Measurements from ENCODE around the gene ZNF614. TPM values are rescaled to one million over a fixed set of nuclear protein-coding genes. Genes with fewer than 3 reads are reported as not detected.
A peak's percentile ranks its signal among the peaks of the same experiment; 100 is the strongest.
"Not testable (repeated sequence)": the region's sequence is repeated elsewhere in the genome, so short reads cannot be mapped to it uniquely, and the experiment has no call there.

The ZNF614 gene
- polyA plus RNA-seq (ENCODE audit: insufficient read length in 4 of 4): 10 to 100 TPM; 15.5 to 19.4 (median 17.5) TPM

DNA sequence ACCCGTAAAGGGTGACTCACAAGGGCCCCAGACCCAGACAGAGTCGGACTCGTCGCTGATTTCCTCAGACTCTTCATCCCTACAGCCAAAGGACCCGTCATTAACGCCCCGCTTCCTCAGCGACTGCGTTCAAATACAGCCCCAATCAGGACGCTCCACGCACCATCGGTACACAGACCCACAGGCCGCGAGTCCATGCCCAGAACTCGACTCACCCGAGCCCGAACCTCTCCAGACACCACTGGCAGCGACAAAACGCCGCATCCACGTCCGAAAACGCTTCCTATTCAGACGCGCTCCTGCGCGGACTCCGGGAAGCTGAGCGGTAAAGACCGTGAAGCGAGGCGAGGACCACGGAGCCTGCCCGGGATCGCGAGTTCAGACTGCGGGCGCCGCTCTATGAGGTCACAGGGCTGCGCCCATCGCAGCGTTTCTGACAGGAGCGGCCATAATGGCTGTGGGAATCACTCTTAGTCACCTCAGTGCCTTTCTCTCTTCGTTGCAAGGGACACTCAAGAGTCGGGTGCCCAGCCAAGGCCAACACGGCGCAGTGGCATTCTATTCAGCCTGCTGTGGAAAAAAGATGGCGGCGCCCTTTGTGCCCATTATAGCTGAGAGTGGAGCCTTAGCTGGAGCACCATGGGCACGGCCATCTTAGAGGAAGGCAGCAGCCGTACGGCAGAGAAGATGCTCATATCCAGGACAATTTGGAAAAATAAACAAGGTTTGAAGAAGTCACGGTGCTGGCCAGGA is at the start of gene ZNF614:
Gene ZNF614 (minus strand): TSS at position 353 of the 753 bp plus-strand sequence. CDS start 2,634 bp downstream, outside the sequence.
- peak; percentile 81 to 90 (median 86) for DNase-seq (ENCODE audit: low read depth in 4 of 4, low spot score in 3 of 4)

DNA sequence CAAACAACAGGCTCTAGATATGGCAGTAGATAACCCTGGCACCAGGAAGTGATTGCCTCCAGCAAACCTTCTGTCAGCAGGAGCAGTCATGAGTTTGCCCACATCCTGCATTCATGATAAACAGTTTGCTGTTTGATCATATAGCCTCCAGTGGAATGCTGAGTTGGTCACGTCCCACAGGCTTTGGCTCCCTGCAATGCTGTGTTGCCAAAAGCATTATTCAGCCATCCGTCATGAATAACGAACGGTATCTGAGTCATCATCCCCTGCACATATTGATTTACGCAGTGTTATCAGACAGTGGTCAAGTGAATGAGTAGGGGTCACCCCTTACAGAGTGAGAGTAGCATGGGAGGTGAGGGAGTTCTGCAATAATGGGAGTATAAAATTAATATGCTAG is 42.3 kb upstream of the ZNF614 start:
- DNase-seq (ENCODE audit: low read depth in 4 of 4, low spot score in 3 of 4): no peak

DNA sequence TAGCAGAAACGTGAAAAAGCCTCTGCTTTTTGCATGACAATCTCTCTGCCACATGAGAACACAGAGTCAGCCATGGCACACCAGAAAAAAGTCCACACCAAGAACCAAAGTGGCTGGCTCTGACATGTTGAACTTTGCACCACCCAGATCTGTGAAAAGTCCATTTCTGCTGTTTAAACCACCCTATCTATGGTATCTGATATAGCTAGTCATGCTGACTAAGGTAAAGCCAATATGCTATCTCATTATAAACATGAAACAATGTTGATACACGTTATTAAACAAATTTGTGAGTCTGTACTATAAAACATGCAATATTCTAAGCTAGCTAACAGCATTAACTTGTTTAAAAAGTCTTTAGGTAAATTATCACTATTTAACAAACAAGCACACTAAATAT is 41.5 kb upstream of the ZNF614 start:
- DNase-seq (ENCODE audit: low read depth in 4 of 4, low spot score in 3 of 4): no peak

DNA sequence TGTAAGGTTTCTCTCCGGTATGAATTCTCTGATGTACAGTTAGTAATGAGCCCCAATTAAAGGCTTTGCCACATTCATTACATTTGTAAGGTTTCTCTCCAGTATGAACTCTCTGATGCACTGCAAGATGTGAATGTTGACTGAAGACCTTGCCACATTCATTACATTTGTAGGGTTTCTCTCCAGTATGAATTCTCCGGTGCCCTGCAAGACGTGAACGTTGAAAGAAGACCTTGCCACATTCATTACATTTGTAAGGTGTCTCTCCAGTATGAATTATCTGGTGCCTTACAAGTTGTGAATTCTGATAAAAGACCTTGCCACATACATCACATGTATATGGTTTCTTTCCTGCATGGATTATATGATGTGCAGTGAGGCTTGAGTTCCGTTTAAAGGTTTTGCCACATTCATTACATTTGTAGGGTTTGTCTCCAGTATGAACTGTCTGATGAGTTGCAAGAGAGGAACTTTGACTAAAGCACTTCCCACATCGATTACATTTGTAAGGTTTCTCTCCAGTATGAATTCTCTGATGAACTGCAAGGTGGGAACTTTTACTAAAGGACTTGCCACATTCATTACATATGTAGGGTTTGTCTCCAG is 38.2 kb upstream of the ZNF614 start:
- no peak for DNase-seq (ENCODE audit: low read depth in 4 of 4, low spot score in 3 of 4)

DNA sequence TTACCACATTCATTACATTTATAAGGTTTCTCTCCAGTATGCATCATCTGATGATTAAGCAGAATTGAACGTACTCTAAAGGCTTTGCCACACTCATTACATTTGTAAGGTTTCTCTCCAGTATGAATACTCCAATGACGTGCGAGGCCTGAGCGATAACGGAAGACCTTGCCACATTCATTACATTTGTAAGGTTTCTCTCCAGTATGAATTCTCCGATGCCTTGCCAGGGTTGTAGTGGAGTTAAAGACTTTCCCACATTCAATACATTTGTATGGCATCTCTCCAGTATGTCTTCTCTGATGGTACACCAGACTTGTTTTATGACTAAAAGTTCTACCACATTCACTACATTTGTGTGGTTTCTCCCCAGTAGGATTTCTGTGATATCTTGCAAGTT is 37.2 kb upstream of the ZNF614 start:
- DNase-seq (ENCODE audit: low read depth in 4 of 4, low spot score in 3 of 4): no peak

DNA sequence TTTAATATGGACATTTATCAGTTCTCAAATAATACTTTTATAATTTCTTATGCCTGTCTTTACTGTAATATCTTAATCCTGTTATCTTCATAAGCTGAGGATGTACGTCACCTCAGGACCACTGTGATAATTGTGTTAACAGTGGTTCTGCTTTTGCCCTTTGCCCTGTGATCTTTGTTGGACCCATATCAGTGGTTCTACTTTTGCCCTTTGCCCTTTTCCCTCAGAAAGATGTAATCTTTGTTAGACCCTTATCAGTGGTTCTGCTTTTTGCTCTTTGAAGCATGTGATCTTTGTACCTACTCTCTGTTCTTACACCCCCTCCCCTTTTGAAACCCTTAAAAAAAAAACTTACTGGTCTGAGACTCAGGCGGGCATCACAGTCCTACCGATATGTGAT is 28.3 kb upstream of the ZNF614 start:
- DNase-seq (ENCODE audit: low read depth in 4 of 4, low spot score in 3 of 4): not testable (repeated sequence)

DNA sequence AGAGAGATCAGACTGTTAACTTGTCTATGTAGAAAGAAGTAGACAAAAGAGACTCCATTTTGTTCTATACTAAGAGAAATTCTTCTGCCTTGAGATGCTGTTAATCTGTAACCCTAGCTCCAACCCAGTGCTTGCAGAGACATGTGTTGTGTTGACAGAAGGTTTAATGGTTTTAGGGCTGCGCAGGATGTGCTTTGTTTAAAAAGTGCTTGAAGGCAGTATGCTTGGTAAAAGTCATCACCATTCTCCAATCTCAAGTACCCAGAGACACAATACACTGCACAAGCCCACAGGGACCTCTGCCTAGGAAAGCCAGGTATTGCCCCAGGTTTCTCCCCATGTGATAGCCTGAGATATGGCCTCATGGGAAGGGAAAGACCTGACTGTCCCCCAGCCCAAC is 23.6 kb upstream of the ZNF614 start:
- DNase-seq (ENCODE audit: low read depth in 4 of 4, low spot score in 3 of 4): not testable (repeated sequence)

DNA sequence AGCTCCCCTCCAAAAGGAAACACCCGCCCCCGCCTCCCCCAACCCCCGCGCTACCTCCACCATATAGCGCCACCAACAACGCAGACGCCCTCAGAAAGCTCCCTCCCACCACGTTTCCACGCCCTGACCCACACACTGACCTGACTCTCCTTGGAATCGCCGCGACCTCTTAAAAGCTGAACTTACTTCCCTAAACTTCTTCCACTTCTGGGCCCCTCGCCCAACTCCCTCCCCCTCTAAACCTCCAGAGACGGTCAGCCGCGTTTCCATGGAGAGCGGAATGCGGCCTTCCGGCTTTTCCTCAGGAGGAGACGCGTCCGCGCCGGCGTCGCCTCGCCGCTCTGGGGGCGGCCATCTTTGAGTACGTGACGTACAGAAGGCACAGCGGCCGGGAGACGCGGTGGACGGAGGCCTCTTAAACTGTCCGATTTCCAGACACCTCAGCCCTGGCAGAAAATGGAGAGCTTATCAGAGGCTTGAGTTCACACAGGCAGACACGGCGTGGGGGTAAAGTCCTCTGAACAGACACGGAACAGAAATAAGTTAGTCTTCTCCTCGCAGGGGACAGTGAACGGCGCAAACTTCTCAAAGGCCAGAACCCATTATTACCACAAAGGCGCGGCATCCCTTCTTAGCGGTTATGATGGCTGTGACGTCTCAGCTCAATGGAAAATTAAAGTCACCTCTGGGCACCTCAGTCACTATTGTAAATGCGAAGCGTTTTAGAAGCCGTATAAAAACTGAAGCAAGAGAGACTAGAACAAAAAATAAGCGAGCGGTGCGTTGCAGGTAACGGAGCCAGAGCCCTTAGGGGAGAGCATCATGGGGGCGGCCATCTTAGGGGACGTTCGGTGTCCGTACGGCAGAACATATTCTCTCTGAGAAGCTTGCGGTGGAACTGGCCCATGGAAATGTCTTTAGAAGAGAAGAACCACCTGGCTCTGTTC is 20.6 kb upstream of the ZNF614 start, which contains the start of gene ZNF432:
Gene ZNF432 (minus strand): TSS at position 284 of the 947 bp plus-strand sequence. CDS start 1,970 bp downstream, outside the sequence.
- DNase-seq (ENCODE audit: low read depth in 4 of 4, low spot score in 3 of 4): peak; percentile 94 to 97 (median 96)

DNA sequence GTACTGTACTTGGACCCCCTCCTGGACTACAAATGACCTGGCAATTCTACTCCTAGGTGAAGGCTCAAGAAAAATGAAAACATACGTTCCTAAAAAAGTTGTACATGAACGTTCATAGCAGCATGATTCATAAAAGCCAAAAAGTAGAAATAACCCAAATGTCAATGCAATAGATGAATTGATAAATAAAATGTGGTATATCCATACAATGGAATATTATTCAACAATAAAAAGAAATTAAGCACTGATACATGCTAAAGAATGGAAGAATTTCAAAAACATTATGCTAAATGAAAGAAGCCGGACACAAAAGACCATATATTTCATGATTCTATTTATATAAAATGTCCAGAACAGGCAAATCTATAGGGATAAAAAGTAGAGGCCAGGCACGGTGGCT is 11.0 kb upstream of the ZNF614 start:
- no peak for DNase-seq (ENCODE audit: low read depth in 4 of 4, low spot score in 3 of 4)

DNA sequence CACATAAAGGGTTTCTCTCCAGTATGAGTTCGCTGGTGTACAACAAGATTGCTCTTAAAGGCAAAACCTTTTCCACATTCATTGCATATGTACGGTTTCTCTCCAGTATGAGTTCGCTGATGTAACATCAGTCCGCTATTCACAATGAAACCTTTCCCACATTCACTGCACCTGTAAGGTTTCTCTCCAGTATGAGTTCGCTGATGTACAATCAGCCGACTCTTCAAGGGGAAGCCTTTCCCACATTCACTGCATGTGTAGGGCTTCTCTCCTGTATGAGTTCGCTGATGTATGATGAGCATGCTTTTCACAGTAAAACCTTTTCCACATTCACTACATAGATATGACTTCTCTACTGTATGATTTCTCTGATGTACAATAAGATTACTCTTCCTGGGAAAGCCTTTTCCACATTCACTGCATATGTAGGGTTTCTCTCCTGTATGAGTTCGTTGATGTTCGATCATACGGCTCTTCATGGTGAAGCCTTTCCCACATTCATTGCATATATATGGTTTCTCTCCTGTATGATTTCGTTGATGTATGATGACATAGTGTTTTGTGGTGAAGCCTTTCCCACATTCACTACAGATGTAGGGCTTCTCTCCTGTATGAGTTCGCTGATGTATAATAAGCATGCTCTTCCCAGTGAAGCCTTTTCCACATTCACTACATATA is 6.0 kb upstream of the ZNF614 start:
- no peak for DNase-seq (ENCODE audit: low read depth in 4 of 4, low spot score in 3 of 4)

DNA sequence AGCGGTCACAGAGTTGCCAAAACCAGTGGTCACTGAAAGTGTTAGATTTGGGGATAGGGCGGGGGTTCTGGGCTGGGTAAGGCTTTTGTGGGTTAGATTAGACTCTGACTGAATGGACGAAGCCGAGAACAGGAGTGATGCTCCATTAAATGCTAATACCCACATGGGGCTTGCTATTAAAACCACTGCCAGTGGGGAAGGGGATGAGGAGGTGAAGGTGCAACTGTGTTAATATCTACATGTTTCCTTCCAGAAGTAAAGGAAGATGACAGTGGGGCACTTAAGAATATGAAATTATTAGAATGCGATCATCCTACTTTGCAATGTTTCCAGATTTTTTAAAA is 573 bp upstream of the ZNF614 start:
- DNase-seq (ENCODE audit: low read depth in 4 of 4, low spot score in 3 of 4): no peak

DNA sequence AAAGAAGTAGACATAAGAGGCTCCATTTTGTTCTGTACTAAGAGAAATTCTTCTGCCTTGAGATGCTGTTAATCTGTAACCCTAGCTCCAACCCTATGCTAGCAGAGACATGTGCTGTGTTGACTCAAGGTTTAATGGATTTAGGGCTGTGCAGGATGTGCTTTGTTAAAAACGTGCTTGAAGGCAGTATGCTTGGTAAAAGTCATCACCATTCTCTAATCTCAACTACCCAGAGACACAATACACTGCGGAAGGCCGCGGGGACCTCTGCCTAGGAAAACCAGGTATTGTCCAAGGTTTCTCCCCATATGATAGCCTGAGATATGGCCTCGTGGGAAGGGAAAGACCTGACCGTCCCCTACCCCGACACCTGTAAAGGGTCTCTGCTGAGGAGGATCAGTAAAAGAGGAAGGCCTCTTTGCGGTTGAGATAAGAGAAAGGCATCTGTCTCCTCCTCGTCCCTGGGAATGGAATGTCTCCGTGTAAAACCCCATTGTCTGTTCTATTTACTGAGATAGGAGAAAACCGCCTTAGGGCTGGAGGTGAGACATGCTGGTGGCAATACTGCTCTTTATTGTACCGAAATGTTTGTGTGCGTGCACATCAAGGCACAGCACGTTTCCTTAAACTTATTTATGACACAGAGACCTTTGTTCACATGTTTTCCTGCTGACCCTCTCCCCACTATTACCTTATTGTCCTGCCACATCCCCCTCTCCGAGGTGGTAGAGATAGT is 1.8 kb downstream of the ZNF614 start:
- not testable (repeated sequence) for DNase-seq (ENCODE audit: low read depth in 4 of 4, low spot score in 3 of 4)

DNA sequence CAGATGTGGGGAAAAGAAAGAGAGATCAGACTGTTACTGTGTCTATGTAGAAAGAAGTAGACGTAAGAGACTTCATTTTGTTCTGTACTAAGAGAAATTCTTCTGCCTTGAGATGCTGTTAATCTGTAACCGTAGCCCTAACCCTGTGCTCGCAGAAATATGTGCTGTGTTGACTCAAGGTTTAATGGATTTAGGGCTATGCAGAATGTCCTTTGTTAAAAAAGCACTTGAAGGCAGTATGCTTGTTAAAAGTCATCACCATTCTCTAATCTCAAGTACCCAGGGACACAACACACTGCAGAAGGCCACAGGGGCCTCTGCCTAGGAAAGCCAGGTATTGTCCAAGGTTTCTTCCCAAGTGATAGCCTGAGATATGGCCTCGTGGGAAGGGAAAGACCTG is 3.7 kb downstream of the ZNF614 start:
- not testable (repeated sequence) for DNase-seq (ENCODE audit: low read depth in 4 of 4, low spot score in 3 of 4)

DNA sequence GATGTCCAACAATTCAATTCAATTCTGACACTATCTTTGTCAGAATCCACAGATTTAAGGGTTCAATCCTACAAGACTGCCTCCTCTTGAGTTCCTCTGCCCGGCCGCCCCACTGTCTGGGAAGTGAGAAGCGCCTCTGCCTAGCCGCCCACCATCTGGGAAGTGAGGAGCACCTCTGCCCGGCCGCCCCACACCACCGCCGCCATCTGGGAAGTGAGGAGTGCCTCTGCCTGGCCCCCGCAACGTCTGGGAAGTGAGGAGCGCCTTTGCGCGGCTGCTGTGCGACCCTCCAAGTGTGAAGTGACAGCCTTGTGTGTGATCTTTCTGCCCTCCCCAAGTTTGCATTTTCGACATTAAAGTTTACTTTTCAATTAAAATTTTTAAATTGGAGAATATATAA is 6.0 kb downstream of the ZNF614 start:
- no peak for DNase-seq (ENCODE audit: low read depth in 4 of 4, low spot score in 3 of 4)

DNA sequence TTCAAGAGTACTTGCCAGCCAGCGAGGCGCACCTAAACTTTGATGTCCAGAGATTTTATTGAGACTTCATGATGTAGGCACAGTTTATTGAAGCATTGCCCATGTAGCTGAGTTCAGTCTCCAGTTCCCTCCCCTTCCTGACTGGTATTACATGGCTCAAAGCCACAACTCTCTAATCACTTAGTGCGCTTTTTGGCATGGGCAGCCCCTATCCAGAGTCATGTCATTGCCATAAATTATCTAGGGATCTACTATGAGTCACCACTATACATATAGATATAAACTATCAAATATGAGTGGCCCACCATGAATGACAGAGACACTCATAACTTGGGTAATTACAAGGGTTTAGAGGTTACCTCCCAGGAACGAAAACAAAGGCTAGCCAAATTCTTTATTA is 7.7 kb downstream of the ZNF614 start:
- DNase-seq (ENCODE audit: low read depth in 4 of 4, low spot score in 3 of 4): no peak

DNA sequence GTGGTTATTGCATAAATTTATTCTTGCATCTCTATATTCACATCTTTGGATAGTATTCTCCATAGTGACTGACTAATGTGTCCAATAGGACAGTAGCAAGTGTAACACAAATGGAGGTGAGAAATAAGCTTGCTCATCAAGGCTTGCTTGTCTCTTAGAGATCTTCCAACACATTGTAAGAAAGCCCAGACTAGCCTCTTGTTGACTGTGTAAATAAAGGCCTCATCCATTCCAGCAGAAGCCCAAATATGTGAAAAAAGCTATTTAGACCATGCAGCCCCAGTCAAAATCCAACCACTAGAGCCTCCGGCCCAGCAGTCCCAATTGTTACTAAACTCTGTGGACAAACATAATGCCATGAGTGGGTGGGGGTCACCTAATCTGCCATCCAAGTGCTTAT is 17.5 kb downstream of the ZNF614 start:
- DNase-seq (ENCODE audit: low read depth in 4 of 4, low spot score in 3 of 4): no peak

DNA sequence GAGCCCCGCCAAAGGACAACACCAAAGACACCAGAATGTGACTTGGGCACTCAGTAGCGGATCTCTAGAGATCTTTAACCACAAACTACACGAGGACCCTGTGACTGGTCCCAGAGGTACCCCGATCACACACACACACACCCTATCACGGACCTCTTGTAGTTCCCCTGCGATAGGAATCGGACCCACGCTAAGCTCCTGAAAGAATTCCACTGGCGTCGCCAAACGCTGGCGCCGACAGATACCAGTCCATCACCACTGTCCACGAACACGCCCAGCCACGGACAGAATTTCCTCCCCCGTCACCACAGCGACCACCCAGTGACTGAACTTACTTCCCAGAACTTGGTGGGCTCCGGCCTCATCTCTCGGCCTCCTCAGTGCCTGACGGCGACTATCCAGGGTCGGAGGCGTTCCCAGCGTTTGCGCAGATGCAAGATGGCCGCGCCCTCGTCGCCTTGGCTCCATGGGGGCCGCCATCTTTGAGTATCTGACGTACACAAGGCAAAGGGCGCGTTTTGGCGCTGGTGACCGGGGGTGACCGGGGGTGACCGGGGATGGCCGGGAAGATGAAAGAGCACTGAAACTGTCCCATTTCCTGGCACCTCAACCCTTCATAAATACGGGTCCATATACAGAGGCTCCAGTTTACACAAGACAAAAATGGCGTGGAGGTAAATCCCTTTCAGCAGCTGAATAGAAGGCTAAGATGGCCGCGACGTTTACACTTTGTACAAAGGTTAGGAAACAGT is 20.2 kb downstream of the ZNF614 start, which contains the start of gene ZNF615:
Gene ZNF615 (minus strand): TSS at position 406 of the 752 bp plus-strand sequence. CDS start 4,500 bp downstream, outside the sequence.
- peak; percentile 84 to 86 (median 86) for DNase-seq (ENCODE audit: low read depth in 4 of 4, low spot score in 3 of 4)

DNA sequence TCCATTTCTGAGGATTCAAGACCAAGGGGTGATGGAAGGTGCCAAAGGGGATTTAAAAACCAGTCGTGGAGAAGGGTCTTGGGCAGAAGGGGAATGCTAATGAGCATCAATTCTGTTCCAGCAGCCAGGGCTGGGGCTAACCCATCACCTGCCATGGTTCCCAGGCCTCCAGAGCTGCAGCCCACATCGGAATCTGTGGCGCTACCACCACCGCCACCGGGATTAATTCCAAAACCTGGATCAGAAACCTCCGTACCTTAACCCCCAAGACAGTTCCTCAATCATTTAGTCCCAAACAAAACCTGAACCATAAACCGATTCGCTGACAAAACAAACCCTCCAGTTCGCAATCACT is 20.8 kb downstream of the ZNF614 start:
- DNase-seq (ENCODE audit: low read depth in 4 of 4, low spot score in 3 of 4): peak in 1 of 4 donors; percentile 36

DNA sequence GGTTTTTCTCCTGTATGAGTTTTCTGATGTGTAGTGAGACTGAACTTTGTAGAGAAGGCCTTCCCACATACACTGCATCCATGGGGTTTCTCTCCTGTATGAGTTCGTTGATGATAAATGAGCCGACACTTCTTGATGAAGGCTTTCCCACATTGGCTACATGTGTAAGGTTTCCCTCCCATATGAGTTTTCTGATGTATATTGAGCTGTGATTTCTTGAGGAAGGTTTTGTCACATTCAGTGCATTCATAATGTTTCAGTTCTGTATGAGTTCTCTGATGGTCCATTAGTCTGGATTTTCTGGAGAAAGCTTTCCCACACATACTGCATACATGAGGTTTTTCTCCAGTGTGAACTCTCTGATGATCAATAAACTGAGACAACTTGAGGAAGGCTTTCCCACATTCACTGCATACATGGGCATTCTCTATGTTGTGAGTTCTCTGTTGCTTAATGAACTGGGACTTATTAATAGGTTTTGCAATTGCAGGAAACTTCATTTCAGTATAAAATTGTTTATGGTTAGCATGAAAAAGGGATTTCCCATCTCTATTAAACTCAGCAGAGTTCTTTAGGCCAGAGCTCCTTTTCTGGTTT is 34.0 kb downstream of the ZNF614 start:
- no peak for DNase-seq (ENCODE audit: low read depth in 4 of 4, low spot score in 3 of 4)

All from left renal pelvis (tissue), 4 donors.